ENCODE measurements around the gene TRAF1.

The TRAF1 gene

GRCh38 chr9:120869360-120869687 is 57.3 kb downstream of the TRAF1 start:
- no peak for DNase-seq (ENCODE audit: low read depth in 2 of 2)

- DNase-seq (ENCODE audit: low read depth in 2 of 2): peak; percentile 93 to 96
Observed at GRCh38 chr9:120868676-120869359, 57.8 kb downstream of the TRAF1 start.

- DNase-seq (ENCODE audit: low read depth in 2 of 2): no peak
Observed at GRCh38 chr9:120868339-120868675, 58.3 kb downstream of the TRAF1 start.

- no peak for DNase-seq (ENCODE audit: low read depth in 2 of 2)
Observed at GRCh38 chr9:120867676-120868338, 58.8 kb downstream of the TRAF1 start.

GRCh38 chr9:120866651-120867050 is 59.9 kb downstream of the TRAF1 start:
- no peak for DNase-seq (ENCODE audit: low read depth in 2 of 2)

GRCh38 chr9:120865809-120866208 is 60.8 kb downstream of the TRAF1 start:
- DNase-seq (ENCODE audit: low read depth in 2 of 2): no peak

GRCh38 chr9:120865176-120865575 is 61.4 kb downstream of the TRAF1 start:
- no peak for DNase-seq (ENCODE audit: low read depth in 2 of 2)

GRCh38 chr9:120864719-120865118 is 61.9 kb downstream of the TRAF1 start:
- no peak for DNase-seq (ENCODE audit: low read depth in 2 of 2)

- DNase-seq (ENCODE audit: low read depth in 2 of 2): no peak
Observed at GRCh38 chr9:120863833-120864232, 62.8 kb downstream of the TRAF1 start.

- DNase-seq (ENCODE audit: low read depth in 2 of 2): no peak
Observed at GRCh38 chr9:120862452-120862851, 64.1 kb downstream of the TRAF1 start.

GRCh38 chr9:120861935-120862334 is 64.7 kb downstream of the TRAF1 start:
- DNase-seq (ENCODE audit: low read depth in 2 of 2): no peak

GRCh38 chr9:120860083-120860482 is 66.5 kb downstream of the TRAF1 start:
- no peak for DNase-seq (ENCODE audit: low read depth in 2 of 2)

- no peak for DNase-seq (ENCODE audit: low read depth in 2 of 2)
Observed at GRCh38 chr9:120859361-120859760, 67.2 kb downstream of the TRAF1 start.

- no peak for DNase-seq (ENCODE audit: low read depth in 2 of 2)
Observed at GRCh38 chr9:120857902-120858301, 68.7 kb downstream of the TRAF1 start.

- DNase-seq (ENCODE audit: low read depth in 2 of 2): no peak
Observed at GRCh38 chr9:120857481-120857880, 69.1 kb downstream of the TRAF1 start.

GRCh38 chr9:120856700-120857099 is 69.9 kb downstream of the TRAF1 start:
- DNase-seq (ENCODE audit: low read depth in 2 of 2): no peak

- no peak for DNase-seq (ENCODE audit: low read depth in 2 of 2)
Observed at GRCh38 chr9:120855827-120856670, 70.5 kb downstream of the TRAF1 start.

- no peak for DNase-seq (ENCODE audit: low read depth in 2 of 2)
Observed at GRCh38 chr9:120854596-120855327, 71.8 kb downstream of the TRAF1 start.

GRCh38 chr9:120853198-120853597 is 73.4 kb downstream of the TRAF1 start:
- no peak for DNase-seq (ENCODE audit: low read depth in 2 of 2)
